Stimulated activated naive CD8-positive, alpha-beta T cell treated with anti-CD3 and anti-CD28 coated beads, Interleukin-15, Interleukin-2, amounts not matched to agents 100 U/mL and 50 U/mL, for 24 hours (primary cell): ENCODE data around the gene CLC.
"Not testable (repeated sequence)": the region's sequence is repeated elsewhere in the genome, so short reads cannot be mapped to it uniquely, and the experiment has no call there.

Experiments
- ATAC-seq: fragments of 150-1000 bp; cut with Tn5 transposase; one replicate; pipeline ENCODE4 v1.10.0; 2021
- DNase-seq: peaks from one replicate; pipeline ENCODE4 v3.0.0; 2021

Gene CLC

DNA sequence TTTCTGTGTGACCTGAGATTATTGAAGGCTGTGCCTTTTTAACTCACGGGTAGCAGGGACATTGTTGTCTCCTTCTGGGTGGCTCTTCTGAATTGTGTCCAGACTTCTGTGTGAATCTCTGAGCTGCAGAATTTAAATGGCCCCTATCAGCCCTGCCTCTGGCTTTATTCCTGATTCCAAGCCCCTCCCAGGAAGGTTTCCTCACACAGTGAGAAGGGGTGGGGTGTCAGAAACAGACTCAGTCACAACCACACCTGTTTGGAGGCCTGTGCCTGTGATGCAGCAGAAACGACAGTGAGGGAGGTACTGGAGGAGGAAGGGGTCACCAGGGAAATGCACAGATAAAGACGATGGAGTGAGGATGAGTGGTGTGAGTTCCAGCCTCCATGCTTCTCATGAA, at the start of gene CLC:
Gene CLC, minus strand, starts transcription at position 139 of the 400 bp plus-strand sequence. Its CDS starts 77 bp downstream, at position 62.
- no peak for ATAC-seq

DNA sequence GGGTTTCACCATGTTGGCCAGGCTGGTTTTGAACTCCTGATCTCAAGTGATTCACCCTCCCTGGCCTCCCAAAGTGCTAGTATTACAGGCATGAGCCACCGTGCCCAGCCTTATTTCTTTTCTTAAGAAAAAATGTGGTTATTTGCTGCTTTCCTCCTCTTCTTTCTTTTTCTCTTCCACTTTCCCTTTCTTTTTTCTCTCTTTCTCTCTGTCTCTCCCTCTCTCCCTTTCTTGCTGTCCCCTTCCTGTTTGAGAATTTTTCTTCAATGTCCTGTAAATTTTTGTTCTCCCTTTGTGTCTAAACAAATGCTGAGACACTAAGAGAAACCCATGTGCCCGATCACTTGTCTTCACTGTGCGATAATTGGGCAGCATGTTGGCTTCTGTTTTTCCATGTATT, 43.1 kb upstream of the CLC start:
- ATAC-seq (no peak), DNase-seq (no peak)

More for the DNA sequence above, at the start of gene CLC:
- DNase-seq: no peak

DNA sequence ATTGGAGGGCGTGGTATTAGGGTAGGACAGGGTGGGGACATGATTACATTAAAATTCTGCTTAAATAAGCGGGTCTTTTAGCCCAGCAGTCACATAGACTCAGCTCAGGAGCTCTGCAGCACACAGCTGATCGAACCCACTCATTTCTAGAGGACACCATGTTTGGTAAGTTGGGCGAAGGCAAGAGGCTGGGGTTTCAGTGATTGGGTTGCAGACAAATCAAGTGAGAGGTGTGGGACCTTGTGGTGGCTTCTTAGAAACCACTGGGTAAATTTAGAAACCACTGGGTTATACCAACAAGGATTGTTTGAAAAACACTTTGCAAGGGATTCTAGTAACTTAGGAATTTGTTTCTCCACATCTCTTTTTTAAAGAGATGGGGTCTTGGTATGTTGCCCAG, 40.9 kb upstream of the CLC start, which contains the start of gene LEUTX:
Gene LEUTX, plus strand, starts transcription at position 92 of the 400 bp plus-strand sequence. Its CDS starts 67 bp downstream, at position 159.
- DNase-seq: peak; percentile 8
- ATAC-seq: peak; percentile 66

DNA sequence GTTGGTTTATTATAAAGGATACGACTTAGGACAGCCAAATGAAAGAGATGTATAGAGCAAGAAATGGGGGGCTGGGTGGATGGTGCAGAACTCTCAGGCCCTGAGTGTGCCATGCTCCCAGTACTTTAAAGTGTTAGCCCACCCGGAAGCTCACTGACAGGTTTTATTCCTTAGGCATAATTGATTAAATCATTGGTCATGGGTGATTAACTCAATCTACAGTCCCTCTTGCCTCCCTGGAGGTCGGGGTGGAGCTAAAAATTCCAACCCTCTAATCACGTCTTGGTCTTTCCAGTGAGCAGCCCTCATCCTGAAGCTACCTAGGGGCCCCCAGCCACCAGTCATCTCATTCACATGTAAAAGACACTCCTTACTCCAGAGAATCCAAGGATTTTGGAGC, 31.0 kb upstream of the CLC start:
- no peak for DNase-seq
- ATAC-seq: no peak

DNA sequence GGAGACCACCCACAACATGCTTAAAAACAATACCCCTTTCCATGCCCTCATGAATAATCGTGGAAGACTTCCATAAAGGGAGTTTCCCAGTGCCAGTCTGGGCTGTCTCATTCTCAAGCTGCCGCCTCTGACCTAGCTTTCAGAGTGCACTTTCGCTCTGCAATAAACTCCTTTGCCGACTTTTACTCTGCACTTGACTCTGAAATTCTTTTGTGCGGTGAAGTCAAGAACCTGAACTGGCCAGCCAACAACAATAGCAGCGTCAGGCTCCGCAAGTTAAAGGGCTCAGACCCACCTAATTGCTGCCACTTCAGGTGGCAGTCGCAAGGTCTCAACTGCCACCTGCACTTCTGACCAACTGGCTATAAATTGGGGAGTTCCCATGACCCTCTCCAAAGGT, 30.5 kb upstream of the CLC start:
- ATAC-seq (no peak), DNase-seq (no peak)

DNA sequence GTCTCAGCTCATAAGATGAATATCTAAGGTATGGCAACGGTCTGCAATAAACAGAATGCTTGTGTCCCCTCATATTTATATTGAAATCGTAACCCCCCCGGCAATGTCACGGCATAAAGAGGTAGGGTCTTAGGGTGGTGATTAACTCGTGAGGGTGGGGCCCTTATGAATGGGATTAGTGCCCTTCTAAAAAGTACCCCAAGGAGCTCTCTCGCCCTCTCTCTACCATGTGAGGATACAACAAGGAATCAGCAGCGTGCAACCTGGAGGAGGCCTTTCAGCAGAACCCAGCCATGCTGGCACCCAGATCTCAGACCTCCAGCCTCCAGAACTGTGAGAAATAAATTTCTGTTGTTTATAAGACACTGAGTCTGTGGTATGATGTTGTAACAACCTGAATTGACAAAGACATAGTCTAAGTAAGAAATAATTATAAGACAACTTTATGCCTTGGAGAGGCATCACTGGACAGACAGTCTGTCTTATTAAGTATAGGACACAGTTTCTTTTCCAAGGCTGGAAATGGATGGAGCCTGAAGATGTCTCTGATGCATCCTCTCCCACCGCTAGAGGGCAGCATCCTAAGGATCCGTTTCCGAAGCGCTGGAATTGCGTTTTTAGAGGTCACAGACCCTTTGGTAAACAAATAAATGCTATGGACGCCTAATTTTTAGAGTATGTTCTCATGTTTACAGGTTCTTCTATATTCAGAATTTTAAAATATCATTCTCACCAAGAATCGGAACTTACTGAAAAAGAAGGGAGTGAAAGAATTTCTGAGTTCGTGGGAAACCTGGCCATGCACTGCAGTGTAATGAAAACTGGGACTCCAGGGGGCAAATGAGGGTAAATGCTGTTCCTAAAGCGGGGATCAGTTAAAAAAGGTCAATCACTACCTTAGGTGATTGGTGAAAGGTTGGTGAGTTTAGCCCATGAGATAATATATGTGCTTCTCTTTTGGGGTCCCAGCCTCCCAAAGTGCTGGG, 27.6 kb upstream of the CLC start:
- peak; percentile 54 for DNase-seq

DNA sequence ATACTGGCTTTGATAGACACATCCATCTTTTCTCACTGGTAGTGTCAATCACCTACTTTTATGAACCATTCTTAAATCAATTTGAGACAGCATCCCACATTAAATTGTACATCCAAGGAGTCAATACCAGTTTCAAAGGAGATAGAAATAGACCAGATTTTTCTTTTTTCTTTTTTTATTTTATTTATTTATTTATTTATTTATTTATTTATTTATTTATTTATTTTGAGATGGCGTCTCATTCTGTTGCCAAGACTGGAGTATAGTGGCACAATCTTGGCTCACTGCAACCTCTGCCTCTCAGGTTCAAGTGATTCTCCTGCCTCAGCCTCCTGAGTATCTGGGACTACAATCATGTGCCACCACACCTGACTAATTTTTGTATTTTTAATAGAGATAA, 24.0 kb upstream of the CLC start:
- ATAC-seq: not testable (repeated sequence)

More for the DNA sequence above, 27.6 kb upstream of the CLC start:
- ATAC-seq: no peak

DNA sequence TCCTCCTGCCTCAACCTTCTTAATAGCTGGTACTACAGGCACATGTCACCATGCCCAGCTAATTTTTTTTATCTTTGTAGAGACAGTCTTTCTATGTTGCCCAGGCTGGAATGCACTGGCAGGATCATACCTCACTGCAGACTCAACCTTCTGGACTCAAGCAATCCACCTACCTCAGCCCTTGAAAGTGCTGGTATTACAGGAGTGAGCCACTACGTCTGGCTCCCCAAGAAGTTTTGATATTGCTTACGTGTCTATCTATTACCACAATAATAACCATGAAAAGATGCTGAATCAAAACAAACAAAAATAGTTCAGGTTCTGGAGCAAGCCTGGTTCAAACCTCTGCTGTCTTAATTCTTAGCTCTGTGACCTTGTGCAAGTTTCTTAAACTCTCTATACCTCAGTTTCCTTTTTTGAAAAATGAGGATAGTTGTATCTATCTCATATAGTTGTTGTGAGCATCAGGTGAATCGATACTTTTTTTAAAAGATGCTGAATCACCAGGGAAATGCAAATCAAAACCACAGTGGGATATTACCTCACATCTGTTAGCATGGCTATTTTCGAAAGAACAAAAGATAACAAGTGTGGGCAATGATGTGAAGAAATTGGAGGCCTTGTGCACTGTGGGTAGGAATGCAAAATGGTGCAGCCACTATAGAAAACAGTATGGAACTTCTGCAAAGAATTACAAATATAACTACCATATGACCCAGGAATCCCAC, 21.8 kb upstream of the CLC start:
- ATAC-seq (no peak), DNase-seq (no peak)

More for the DNA sequence above, 24.0 kb upstream of the CLC start:
- not testable (repeated sequence) for DNase-seq

DNA sequence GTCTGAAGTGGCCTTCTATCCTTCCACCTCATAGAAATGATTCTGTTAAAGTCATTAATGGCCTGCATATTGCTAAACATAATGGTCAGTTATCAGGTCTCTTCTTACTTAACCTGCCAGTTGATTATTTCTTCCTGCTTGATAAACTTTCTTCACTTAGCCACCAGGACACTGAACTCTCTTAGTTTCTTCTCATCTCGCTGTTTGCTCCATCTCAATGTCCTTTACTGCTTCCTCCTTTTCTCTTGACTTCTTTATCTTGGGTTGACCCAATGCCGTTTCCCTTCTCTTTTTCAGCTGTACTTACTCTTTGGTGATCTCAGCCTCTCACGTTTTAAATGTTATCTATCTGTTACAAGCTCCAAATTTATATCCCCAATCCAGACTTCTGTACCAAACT, 17.1 kb upstream of the CLC start:
- no peak for DNase-seq
- ATAC-seq: no peak

DNA sequence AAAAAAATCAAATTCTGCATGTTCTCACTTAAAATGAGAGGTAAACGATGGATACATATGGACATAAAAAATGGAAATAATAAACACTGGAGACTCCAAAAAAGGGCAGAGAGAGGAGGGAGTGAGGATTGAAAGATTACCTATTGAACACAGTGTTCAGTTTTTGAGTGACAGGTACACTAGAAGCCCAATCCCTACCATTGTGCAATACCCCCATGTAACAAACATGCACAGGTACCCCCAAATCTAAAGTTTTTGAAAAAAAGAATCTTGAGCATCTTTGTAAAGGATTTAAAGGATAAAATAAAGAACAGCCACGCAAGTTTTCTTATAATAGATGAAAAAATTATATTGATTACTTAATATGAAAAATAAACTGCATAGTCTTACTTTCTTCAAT, 16.7 kb upstream of the CLC start:
- ATAC-seq (no peak), DNase-seq (no peak)

DNA sequence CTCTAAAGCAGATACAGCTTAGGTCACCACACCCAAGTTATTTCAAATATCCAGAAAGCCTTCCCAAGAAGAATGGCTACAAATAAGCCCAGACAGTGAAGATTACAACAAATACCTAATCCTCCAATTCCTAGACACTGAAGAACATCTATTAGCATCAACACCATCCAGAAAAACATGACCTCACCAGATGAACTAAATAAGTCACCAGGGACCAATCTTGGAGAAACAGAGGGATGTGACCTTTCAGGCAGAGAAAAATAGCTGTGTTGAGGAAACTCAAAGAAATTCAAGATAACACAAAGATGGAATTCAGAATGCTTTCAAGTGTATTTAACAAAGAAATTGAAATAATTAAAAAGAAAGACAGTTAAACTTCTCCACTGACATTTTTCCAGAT, 15.0 kb upstream of the CLC start:
- DNase-seq: no peak
- no peak for ATAC-seq

DNA sequence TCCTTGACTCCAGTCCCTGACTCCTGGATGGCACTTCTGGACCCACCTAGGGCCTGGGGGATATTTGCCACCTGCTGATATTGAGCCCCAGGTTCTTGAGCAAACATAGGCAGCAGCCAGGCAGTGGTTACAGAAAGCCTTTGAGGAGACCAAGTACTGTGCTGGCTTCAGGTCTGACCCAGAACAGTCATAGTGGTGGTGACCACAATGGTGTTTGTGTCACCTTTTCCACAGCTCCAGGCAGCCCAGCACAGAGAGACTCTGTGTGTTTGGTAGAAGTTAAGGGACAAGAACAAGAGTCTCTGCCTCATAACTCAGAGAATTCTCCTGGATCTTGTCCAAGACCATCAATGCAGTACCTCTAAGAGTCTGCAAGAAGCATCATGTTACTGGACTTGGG, 14.6 kb upstream of the CLC start:
- DNase-seq (peak; percentile 7), ATAC-seq (peak; percentile 88)

DNA sequence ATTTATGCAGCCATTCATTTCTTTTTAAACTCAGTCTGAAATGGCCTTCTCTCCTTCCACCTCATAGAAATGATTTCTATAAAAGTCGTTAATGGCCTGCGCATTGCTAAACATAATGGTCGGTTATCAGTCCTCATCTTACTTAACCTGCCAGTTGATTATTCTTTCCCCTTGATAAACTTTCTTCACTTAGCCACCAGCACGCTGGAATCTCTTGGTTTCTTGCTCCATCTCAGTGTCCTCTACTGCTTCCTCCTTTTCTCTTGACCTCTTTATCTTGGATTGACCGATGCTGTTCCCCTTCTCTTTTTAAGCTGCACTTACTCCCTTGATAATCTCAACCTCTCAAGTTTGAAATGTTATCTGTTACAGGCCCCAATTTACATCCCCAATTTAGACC, 12.2 kb upstream of the CLC start:
- DNase-seq (no peak), ATAC-seq (no peak)

DNA sequence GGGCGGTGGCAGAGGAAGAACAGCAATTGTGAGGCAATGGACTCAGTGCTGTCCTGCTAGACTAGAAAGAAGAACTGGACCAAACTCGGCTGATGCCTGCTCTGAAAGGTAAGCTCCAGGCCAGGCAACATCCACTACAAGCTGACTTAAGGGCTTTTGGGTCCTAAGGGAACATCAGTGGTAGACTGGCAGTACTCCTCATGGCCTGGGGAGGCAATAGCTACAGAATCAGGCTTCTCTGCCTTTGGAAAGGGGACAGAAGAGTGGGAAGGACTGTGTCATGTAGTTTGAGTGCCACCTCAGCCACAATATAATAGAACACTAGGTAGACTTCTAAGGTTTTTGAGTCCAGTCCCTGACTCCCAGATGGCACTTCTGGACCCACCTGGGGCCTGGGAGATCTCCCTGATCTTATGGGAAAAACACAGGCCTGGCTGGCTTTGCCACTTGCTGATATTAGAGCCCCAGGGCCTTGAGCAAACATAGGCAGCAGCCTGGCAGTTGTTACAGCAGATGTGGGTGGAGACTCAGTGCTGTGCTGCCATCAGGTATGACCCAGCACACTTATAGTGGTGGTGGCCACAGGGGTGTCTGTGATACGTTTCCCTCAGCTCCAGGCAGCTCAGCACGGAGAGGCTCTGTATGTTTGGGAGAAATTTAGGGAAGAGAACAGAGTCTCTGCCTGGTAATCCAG, 9.2 kb upstream of the CLC start:
- DNase-seq (no peak), ATAC-seq (no peak)

DNA sequence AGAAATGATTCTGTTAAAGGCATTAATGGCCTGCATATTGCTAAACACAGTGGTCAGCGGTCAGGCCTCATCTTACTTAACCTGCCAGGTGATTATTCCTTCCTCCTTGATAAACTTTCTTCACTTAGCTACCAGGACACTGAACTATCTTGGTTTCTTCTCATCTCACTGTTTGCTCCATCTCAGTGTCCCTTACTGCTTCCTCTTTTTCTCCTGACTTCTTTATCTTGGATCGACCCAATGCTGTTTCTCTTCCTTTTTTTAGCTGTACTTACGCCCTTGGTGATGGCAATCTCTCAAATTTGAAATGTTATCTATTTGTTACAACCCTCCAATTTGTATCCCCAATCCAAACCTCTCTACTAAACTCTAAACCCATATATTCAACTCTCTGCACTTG, 7.8 kb upstream of the CLC start:
- DNase-seq (no peak), ATAC-seq (no peak)

DNA sequence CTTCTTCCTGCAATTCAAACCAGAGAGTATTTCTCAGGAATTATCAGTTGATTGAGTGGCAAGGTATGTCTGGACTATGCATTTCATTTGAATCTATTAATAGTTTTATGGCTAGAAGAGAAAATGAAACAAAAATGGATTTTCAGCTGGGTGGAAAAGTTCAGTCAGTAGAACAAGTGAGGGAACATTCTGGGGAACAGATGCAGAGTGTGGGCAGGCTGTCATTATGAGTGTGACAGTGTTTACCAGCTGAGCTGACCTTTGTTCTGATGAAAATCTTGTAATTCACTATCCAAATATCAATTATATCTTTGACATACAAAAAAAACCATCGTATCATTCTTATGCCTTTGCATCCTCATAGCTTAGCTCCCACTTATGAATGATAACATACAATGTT, 2.6 kb upstream of the CLC start:
- no peak for DNase-seq
- ATAC-seq: peak; percentile 59

DNA sequence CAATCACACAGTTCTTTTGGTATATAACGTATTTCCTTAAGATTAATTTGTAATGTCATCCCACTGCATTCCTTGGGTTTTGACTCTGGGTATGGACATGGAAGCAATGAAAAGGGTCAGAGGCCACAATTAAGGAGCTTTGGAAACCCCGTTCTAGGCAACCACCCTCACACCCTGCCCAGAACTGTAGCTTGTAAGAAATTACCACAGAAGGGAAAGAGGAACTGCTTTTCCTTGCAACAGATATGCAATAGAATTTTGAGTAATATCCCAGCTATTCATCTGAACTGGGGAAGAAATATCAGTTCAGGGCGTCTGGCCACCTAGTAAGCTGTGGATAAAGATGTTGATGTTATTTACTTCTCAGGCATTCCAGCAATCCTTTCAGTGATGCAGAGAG, 985 bp upstream of the CLC start:
- no peak for ATAC-seq
- DNase-seq: no peak

DNA sequence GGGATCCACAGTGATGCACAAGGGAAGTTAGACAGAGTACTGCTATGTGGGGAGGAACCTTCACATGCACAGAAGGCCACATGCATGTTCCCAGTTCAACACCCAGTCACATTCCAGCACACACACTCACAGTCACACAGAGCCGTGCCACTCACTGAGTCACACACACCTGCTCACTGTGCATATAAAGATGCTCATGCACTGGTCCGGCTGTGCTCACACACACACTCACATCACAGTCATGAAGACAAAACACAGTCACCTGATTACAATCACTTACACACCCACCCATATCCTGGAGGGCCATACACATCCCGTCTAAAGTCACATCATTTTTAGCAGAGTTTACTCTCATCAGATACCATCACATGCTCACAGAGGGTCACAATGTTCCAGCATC, 478 bp downstream of the CLC start:
- peak; percentile 36 for ATAC-seq
- no peak for DNase-seq

DNA sequence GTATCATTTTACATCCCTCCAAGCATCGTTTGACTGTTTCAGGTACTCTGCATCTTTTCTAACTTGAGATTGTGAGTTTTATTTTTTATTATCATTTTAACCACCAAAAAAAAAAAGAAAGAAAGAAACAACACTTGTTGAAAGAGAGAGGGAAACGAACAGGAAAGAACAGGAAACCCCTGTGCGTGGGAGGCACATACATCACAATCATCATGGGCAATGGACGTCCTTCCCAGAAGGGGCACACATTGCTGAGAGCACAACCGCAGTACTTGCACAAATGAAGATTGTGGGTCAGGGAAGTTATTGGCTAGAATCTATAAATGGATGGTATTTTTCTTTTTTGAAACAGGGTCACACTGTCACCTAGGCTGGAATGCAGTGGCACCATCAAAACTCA, 1.7 kb downstream of the CLC start:
- no peak for DNase-seq
- no peak for ATAC-seq

DNA sequence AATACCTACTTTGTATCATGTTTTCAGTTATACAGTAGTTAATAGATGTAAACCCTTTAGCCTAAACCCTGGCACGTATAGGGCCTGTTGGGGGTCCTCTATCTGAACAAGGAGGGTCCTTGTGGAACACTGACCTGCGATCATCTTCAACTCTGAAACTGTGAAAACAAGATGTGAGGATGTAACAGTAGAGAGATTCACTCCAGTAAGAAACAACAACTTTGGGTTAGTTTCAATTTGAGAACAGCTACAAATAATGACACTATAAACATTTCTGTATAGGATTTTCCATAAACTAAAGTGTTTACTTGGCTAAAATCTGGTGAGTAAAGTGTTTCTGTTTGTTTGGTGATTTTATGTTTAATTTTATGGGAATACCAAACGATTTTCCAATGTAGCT, 2.1 kb downstream of the CLC start:
- no peak for ATAC-seq
- no peak for DNase-seq

DNA sequence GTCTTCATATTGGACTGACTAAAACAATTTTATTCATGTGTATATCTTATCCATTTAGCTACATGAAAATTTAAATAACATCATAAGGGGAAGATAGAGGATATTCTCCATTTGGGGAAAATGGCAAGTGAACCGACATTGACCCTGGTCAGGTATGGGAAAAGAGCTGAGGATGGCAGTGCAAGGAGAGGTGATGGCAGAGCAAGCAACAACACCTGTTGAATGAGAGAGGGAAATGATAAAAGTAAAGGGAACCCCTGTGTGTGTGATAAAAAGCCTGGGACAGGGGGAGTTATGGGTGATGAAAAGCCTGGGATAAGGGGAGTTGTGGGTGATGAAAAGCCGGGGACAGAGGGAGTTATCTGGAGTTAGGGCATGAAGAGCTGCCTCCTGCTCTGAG, 4.0 kb downstream of the CLC start:
- DNase-seq (no peak), ATAC-seq (no peak)

DNA sequence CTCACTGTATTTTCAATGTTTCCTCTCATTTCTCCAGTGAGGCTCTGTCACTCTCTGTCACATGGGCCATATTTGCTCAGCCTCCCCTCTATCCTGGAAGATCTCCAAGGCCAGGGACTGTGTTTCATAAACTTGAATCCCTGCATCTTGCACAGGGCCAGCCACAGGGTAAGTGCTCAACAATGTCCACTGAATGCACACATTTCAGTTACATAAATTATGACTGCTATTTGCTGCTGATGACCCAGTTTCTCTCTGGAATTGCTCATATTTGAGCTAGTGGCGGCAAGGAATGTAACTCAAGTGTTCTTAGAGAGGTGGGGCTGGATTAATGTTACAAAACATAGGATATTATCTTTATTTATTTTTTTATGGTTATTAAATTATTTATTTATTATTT, 6.1 kb downstream of the CLC start:
- ATAC-seq: no peak
- DNase-seq: no peak

DNA sequence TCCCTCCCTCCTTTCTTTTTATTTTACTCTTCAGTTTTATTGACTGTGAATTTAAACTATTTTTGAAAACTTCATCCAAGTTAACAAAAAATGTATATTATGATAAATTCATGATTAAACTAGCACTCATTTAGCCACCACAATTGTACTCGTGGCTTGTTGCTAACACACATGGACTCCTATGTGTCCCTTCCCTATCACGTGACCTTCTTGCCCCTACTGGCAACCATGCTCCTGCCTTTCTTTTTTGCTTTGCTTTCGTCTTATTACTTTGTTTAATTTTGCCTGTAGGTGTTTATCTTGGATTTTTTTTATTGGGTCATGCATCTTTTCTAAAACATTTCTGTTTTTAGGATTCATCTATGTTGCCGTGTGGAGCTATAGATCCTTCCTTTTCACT, 8.2 kb downstream of the CLC start:
- no peak for ATAC-seq
- no peak for DNase-seq
